B cell (primary cell): ENCODE measurements around the gene PPP2R5D. TPM values are rescaled to one million over a fixed set of nuclear protein-coding genes. Genes with fewer than 3 reads are reported as not detected.
A peak's percentile ranks its signal among the peaks of the same experiment; 100 is the strongest.

Source experiments
- ATAC-seq: fragments of 200-7000 bp; cut with Tn5 transposase; one replicate; pipeline ENCODE4 v1.10.0; 2021; ENCODE audit warnings: low read depth, mild to moderate bottlenecking, moderate number of reproducible peaks, moderate library complexity
- CTCF ChIA-PET: fragments of 350-600 bp; sonication (Branson Sonifier 250); formaldehyde crosslinking; loops from one replicate; lab custom pipeline; 2021; ENCODE audit warnings: antibody characterized with exemption, inconsistent platforms; lab: Charles Lee
- POLR2A ChIA-PET: fragments of 350-600 bp; sonication (Branson Sonifier 250); formaldehyde crosslinking; loops from one replicate; lab custom pipeline; 2021; ENCODE audit warnings: antibody characterized with exemption; lab: Charles Lee
- DNase-seq: peaks from one replicate; pipeline ENCODE4 v3.0.0; 2013
- H2AFZ ChIP-seq: 2 replicates; pipeline ENCODE4 v1.6.1; 2012; ENCODE audit warnings: mild to moderate bottlenecking, low read depth, low read length; ENCODE audit not compliant: insufficient read depth, poor library complexity, severe bottlenecking
- H3K27ac ChIP-seq, 2 donors: 1 replicate in 1 of 2; 2 replicates in 1 of 2; pipeline ENCODE4 v1.5.1; 2012 to 2013; ENCODE audit warnings: low read length in 2 of 2, mild to moderate bottlenecking in 2 of 2, moderate library complexity in 1 of 2
- H3K27me3 ChIP-seq, 4 experiments: fragments of 200-600 bp in 1 of 4; sonication (generic) in 1 of 4; replicated peaks in 1 of 4; 1 replicate in 2 of 4; 2 replicates in 2 of 4; pipeline versions ENCODE4 v1.6.1 to v1.7.0; 2013 to 2016; ENCODE audit warnings: low read length in 3 of 4, mild to moderate bottlenecking in 2 of 4, mixed read lengths in 1 of 4, moderate library complexity in 1 of 4; ENCODE audit not compliant: insufficient read depth in 4 of 4, control insufficient read depth in 3 of 4; ENCODE audit errors: control extremely low read depth in 1 of 4
- H3K36me3 ChIP-seq, 2 experiments: replicated peaks in 1 of 2; 1 replicate in 1 of 2; 2 replicates in 1 of 2; pipeline versions ENCODE4 v1.6.1 to v1.7.1; 2013; ENCODE audit warnings: low read length in 1 of 2; ENCODE audit not compliant: insufficient read depth in 2 of 2, control insufficient read depth in 1 of 2; ENCODE audit errors: control extremely low read depth in 1 of 2, extremely low read depth in 1 of 2
- H3K4me1 ChIP-seq, 2 donors: fragments of 200-600 bp in 1 of 2; sonication (generic) in 1 of 2; 1 replicate in 1 of 2; 2 replicates in 1 of 2; pipeline versions ENCODE4 v1.5.1 to v1.6.1; 2013 to 2017; ENCODE audit warnings: low read length in 2 of 2; ENCODE audit not compliant: control insufficient read depth in 2 of 2, insufficient read depth in 2 of 2
- H3K4me2 ChIP-seq: replicated peaks from 2 replicates; pipeline ENCODE3; 2012; ENCODE audit warnings: mild to moderate bottlenecking, low read depth, low read length; ENCODE audit not compliant: poor library complexity, severe bottlenecking
- H3K4me3 ChIP-seq, 5 experiments: fragments of 200-600 bp in 1 of 5; sonication (generic) in 1 of 5; 1 replicate in 3 of 5; 2 replicates in 2 of 5; pipeline versions ENCODE4 v1.5.1 to v1.7.0; 2011 to 2016; ENCODE audit warnings: low read length in 4 of 5, mild to moderate bottlenecking in 4 of 5, low read depth in 2 of 5, control low read depth in 1 of 5, moderate library complexity in 1 of 5; ENCODE audit not compliant: insufficient read depth in 1 of 5; ENCODE audit errors: control extremely low read depth in 1 of 5, extremely low read depth in 1 of 5
- H3K79me2 ChIP-seq: fragments of 200-600 bp; sonication (generic); one replicate; pipeline ENCODE4 v1.6.0; 2016; ENCODE audit warnings: low read length; ENCODE audit not compliant: control insufficient read depth, insufficient read depth
- H3K9ac ChIP-seq: fragments of 200-600 bp; sonication (generic); 2 replicates; pipeline ENCODE4 v1.6.1; 2017; ENCODE audit warnings: mild to moderate bottlenecking, low read length, moderate library complexity
- H3K9me3 ChIP-seq, 3 donors: one replicate each; pipeline versions ENCODE4 v1.6.1 to v1.7.1; 2013; ENCODE audit warnings: low read length in 2 of 3; ENCODE audit not compliant: control insufficient read depth in 2 of 3, insufficient read depth in 1 of 3; ENCODE audit errors: control extremely low read depth in 1 of 3
- H4K20me1 ChIP-seq: 2 replicates; pipeline ENCODE4 v1.6.0; 2012; ENCODE audit warnings: mild to moderate bottlenecking, low read length; ENCODE audit not compliant: insufficient read depth, control insufficient read depth, poor library complexity, severe bottlenecking
- H3K27ac Mint-ChIP-seq: one replicate; pipeline ENCODE4 v1.8.0; 2021; ENCODE audit warnings: mixed read lengths
- H3K27me3 Mint-ChIP-seq: one replicate; pipeline ENCODE4 v1.8.0; 2021; ENCODE audit warnings: mixed read lengths
- H3K4me1 Mint-ChIP-seq: one replicate; pipeline ENCODE4 v1.8.0; 2021; ENCODE audit warnings: mixed read lengths
- H3K4me3 Mint-ChIP-seq: one replicate; pipeline ENCODE4 v1.8.0; 2021; ENCODE audit warnings: mixed read lengths
- H3K9me3 Mint-ChIP-seq: one replicate; pipeline ENCODE4 v1.8.0; 2022; ENCODE audit warnings: mixed read lengths; ENCODE audit not compliant: insufficient read depth
- CTCF ChIP-seq: fragments of 200-600 bp; IDR thresholded peaks from one replicate; pipeline ENCODE4 v1.8.0; 2022; ENCODE audit warnings: antibody characterized with exemption, mild to moderate bottlenecking
- EZH2 ChIP-seq: IDR thresholded peaks from 2 replicates; pipeline ENCODE4 v1.6.1; 2012; ENCODE audit warnings: borderline replicate concordance, low read depth, mild to moderate bottlenecking, moderate library complexity, low read length; ENCODE audit not compliant: insufficient read depth, poor library complexity, severe bottlenecking
- WGBS: methylation state at CpG from one replicate; pipeline ENCODE4 v1.1.5; 2013; ENCODE audit warnings: missing lambda C conversion rate; ENCODE audit not compliant: insufficient coverage; 5-methylcytosine and 5-hydroxymethylcytosine counted together
- intact Hi-C: fragments of 100-400 bp; cut with micrococcal nuclease; formaldehyde crosslinking; loops from one replicate; pipeline ENCODE4 v1.10.0; 2022
- polyA plus RNA-seq: library from polyadenylated mRNA; depleted of rRNA; stranded (reverse); fragments of >200 nt; gene quantifications from 2 replicates; pipeline ENCODE4 v1.2.3, GENCODE V29; 2012
- total RNA-seq, 2 donors: library from RNA; stranded (reverse); fragments of 120-200 nt in 1 of 2; gene quantifications; 1 replicate in 1 of 2; 2 replicates in 1 of 2; pipeline versions ENCODE4 v1.2.3 to v1.2.4, GENCODE V29; 2013 to 2022

PPP2R5D gene
- total and polyA plus RNA-seq, 2 donors (not counting 1 experiment from before 2014, with no cell fraction given), result 23.2 to 23.6 TPM

- intact Hi-C loops, result loop anchor here (10.0 kb wide), 1 partner anchor 480 kb away; no protein-coding TSS in a partner anchor
- Histone ChIP-seq H3K4me1 (peaks cover 23 to 29% of the 10 kb centered on the region in 2 donors), H3K9me3 (no peaks in the 10 kb centered on the region), H3K36me3 (peaks cover 0 to 18% of the 10 kb centered on the region in 2 experiments), H3K79me2 (peaks cover 18% of the 10 kb centered on the region), H3K27ac (peak overlapping the region; percentile 73 to 85), H3K4me2 (peak overlapping the region; percentile 77), H2AFZ (peak overlapping the region; percentile 81), H3K27me3 (no peaks in the 10 kb centered on the region), H3K9ac (peak overlapping the region; percentile 77), H4K20me1 (peaks cover 11% of the 10 kb centered on the region), H3K4me3 (peak overlapping the region in 4 of 5 experiments; percentile 73 to 84 (median 77))
- ATAC-seq (no peak), DNase-seq (no peak)
- H3K4me1 Mint-ChIP-seq, result peaks cover 44% of the 10 kb centered on the region
- no peaks in the 10 kb centered on the region for H3K27me3 Mint-ChIP-seq
- peak overlapping the region; percentile 95 for H3K27ac Mint-ChIP-seq
- 89% methylated on average over 16 of the region's 17 CpGs for WGBS
- POLR2A ChIA-PET, result interaction anchor here (0.6 to 2.7 kb wide), 10 partner anchors 32 to 1202 kb away, joined by 3 to 12 read pairs (median 4); partner anchors contain the start of genes CNPY3, KLHDC3, MEA1 and RRP36
- CTCF ChIA-PET, result interaction anchor here (0.6 to 1.9 kb wide), 2 partner anchors 39 to 328 kb away, joined by 3 to 5 read pairs; no protein-coding TSS in a partner anchor
- peak overlapping the region; percentile 94 for H3K4me3 Mint-ChIP-seq
- TF ChIP-seq EZH2 (no peak), CTCF (no peak)
- H3K9me3 Mint-ChIP-seq, result no peaks in the 10 kb centered on the region
Observed at GRCh38 chr6:43054206-43054943, 70.0 kb downstream of the PPP2R5D start.

- Histone ChIP-seq H3K9me3 (no peaks in the 10 kb centered on the region), H3K27me3 (no peaks in the 10 kb centered on the region), H3K4me3 (no peak overlapping the region), H3K4me2 (no peak overlapping the region), H3K36me3 (peaks cover 0 to 9% of the 10 kb centered on the region in 2 experiments), H3K9ac (no peak overlapping the region), H4K20me1 (peaks cover 11% of the 10 kb centered on the region), H2AFZ (no peak overlapping the region), H3K79me2 (peaks cover 32% of the 10 kb centered on the region), H3K27ac (no peak overlapping the region), H3K4me1 (peaks cover 30 to 39% of the 10 kb centered on the region in 2 donors)
- 88% methylated on average over 8 of the region's 8 CpGs for WGBS
- H3K4me1 Mint-ChIP-seq, result peaks cover 60% of the 10 kb centered on the region
- H3K9me3 Mint-ChIP-seq, result no peaks in the 10 kb centered on the region
- TF ChIP-seq EZH2 (no peak), CTCF (no peak)
- DNase-seq, result no peak
- ATAC-seq, result no peak
- ChIA-PET CTCF (no interaction called here), POLR2A (no interaction called here)
- intact Hi-C loops, result loop anchor here (10.0 kb wide), 1 partner anchor 481 kb away; no protein-coding TSS in a partner anchor
- H3K4me3 Mint-ChIP-seq, result peak overlapping the region; percentile 53
- H3K27me3 Mint-ChIP-seq, result no peaks in the 10 kb centered on the region
- H3K27ac Mint-ChIP-seq, result peak overlapping the region; percentile 46
Observed at GRCh38 chr6:43055966-43056365, 71.6 kb downstream of the PPP2R5D start.
